Measurements from ENCODE around the gene VPS16. TPM values are rescaled to one million over a fixed set of nuclear protein-coding genes. Genes with fewer than 3 reads are reported as not detected.
A peak's percentile ranks its signal among the peaks of the same experiment; 100 is the strongest.

The VPS16 gene
- total and polyA plus RNA-seq, 2 of the 4 experiments (the other 2 are of a cell fraction) = 38.7 to 48.0 TPM

DNA sequence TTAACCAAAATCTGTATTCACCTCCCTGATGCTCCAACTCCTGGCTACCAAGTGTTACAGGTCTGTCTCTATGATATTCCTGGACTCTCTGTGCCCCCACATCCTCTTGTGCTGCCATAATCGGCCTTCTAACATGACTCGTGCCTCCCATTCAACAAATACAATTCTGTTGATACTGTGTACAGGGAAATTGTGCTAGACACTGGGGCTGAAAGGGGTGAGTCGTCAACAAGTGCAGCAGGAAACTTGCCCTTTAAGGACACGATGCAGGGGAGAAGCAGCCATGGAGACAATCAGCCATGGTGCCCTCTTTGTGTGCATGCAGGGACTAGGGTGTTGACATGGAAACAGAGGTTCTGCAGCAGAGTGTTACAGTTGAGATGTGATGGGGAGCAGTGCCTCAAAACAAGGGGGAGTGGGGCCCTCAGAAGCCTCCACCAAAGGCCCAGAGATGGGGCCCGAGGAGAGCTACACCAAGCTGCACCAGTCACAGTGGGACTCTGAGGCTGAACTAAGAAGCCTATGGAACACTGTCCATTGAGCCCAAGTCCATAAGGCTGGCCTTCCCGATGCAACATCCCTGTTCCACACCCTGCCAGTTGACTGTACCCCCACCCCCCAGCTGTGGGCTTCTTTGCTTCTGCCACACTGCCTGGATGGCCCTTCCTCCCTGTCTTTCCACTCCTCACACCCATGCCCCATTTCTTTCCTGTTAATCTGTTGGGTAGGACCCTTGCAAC is 3.2 kb upstream of the VPS16 start:
- dilution Hi-C loops (cut with HindIII; ENCODE audit: low sequenced_read_pairs, unreplicated experiment) (no loop called here), in situ Hi-C loops (cut with MboI; ENCODE audit: low sequenced_read_pairs) (loop anchor here (25.0 kb wide), 1 partner anchor 325 kb away; the partner anchor contains the start of gene ZNF343), intact Hi-C loops (cut with micrococcal nuclease) (no loop called here)
- Histone ChIP-seq H2AFZ (replicated peaks; ENCODE audit: low read length, poor library complexity) (no peak overlapping the region), H3K9me1 (ENCODE audit: insufficient read depth, low read length) (peaks cover 30% of the 10 kb centered on the region), H3K9me3 (ENCODE audit: control insufficient read depth, insufficient read depth, low read length) (no peaks in the 10 kb centered on the region), H3K4me3 (ENCODE audit: insufficient read depth, low read depth, low read length) (no peak overlapping the region), H3K18ac (ENCODE audit: low read depth, low read length) (no peak overlapping the region), H3K23ac (ENCODE audit: low read depth, low read length) (no peak overlapping the region), H3K79me1 (ENCODE audit: low read depth in 1 of 2, low read length in 2 of 2) (peaks cover 20 to 41% of the 10 kb centered on the region in 2 experiments), H2BK120ac (ENCODE audit: low read depth, low read length) (no peak overlapping the region), H2AK9ac (replicated peaks; ENCODE audit: low read depth, low read length, poor library complexity) (no peak overlapping the region), H3K4me2 (ENCODE audit: low read depth, low read length) (no peak overlapping the region), H3K4ac (ENCODE audit: low read depth, low read length) (no peak overlapping the region), H4K20me1 (ENCODE audit: insufficient read depth, low read length) (peaks cover 3% of the 10 kb centered on the region; the same call in 1 of the 2 replicates), H3K14ac (replicated peaks; ENCODE audit: low read depth, low read length) (no peak overlapping the region), H3K27ac (ENCODE audit: insufficient read depth, low read length) (no peak overlapping the region), H4K5ac (ENCODE audit: low read depth, low read length) (no peak overlapping the region), H3K27me3 (ENCODE audit: control insufficient read depth, insufficient read depth, low read length) (no peaks in the 10 kb centered on the region), H4K8ac (ENCODE audit: low read depth in 2 of 2, low read length in 2 of 2) (no peak overlapping the region), H2BK15ac (ENCODE audit: low read depth, low read length) (no peak overlapping the region), H4K91ac (ENCODE audit: insufficient read depth, low read depth, low read length) (no peak overlapping the region), H3K36me3 (ENCODE audit: control insufficient read depth, insufficient read depth, low read length) (peaks cover 26% of the 10 kb centered on the region), H2AK5ac (ENCODE audit: low read depth, low read length) (no peak overlapping the region), H2BK5ac (ENCODE audit: low read depth, low read length, poor library complexity, severe bottlenecking) (no peak overlapping the region), H3K56ac (ENCODE audit: extremely low read depth, insufficient read depth, low read length) (no peak overlapping the region), H2BK20ac (ENCODE audit: low read depth, low read length) (no peak overlapping the region), H3K9ac (ENCODE audit: low read depth, low read length) (no peak overlapping the region), H3K4me1 (ENCODE audit: control insufficient read depth, insufficient read depth, low read length) (peaks cover 12% of the 10 kb centered on the region)
- 59% methylated on average over 2 of the region's 6 CpGs; no CpG with 5 or more reads in 1 of the 2 experiments for WGBS, 2 experiments (ENCODE audit: extremely low coverage in 2 of 2, insufficient read length in 1 of 2)
- peak; percentile 37 for DNase-seq
- ChIA-PET CTCF (interaction anchor here (1.5 kb wide), 1 partner anchor 15 kb away, joined by 3 read pairs; no protein-coding TSS in a partner anchor), POLR2A (ENCODE audit: unreplicated experiment) (no interaction called here)
- no TSS peak for BruUV-seq (replicated peaks)
- no peak for ATAC-seq (ENCODE audit: low read depth)
- no peak for TF ChIP-seq CEBPB (IDR thresholded peaks at IDR 0.05; ENCODE audit: low read depth, low read length)
- TF ChIP-seq, protein P1, sequence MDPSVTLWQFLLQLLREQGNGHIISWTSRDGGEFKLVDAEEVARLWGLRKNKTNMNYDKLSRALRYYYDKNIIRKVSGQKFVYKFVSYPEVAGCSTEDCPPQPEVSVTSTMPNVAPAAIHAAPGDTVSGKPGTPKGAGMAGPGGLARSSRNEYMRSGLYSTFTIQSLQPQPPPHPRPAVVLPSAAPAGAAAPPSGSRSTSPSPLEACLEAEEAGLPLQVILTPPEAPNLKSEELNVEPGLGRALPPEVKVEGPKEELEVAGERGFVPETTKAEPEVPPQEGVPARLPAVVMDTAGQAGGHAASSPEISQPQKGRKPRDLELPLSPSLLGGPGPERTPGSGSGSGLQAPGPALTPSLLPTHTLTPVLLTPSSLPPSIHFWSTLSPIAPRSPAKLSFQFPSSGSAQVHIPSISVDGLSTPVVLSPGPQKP (IDR thresholded peaks at IDR 0.05; ENCODE audit: borderline replicate concordance, low read depth, low read length) = no peak
- TF ChIP-seq SMC3 (IDR thresholded peaks at IDR 0.05; ENCODE audit: low read depth, low read length) = no peak
- TF ChIP-seq RAD21 (IDR thresholded peaks at IDR 0.05; ENCODE audit: low read length) = no peak
- no peak for TF ChIP-seq RCOR1 (IDR thresholded peaks at IDR 0.05; ENCODE audit: insufficient replicate concordance, low read length)
